ENCODE data around the gene FLOT1. TPM values are rescaled to one million over a fixed set of nuclear protein-coding genes. Genes with fewer than 3 reads are reported as not detected.

FLOT1 gene
- total and polyA plus RNA-seq, 2 of the 13 experiments (the other 11 are each of a cell fraction or from before 2014, with no cell fraction given): 82.3 to 130 TPM

GRCh38 chr6:30748851-30749540, 6.5 kb upstream of the FLOT1 start (continued):
- 0 out of 2 replicates have a peak, but pooled peaks have one; percentile 32 for TF ChIP-seq ARHGAP35 (CRISPR knock-in tag; IDR thresholded peaks at IDR 0.05; ENCODE audit: borderline replicate concordance)
- TF ChIP-seq HNF4G (IDR thresholded peaks at IDR 0.05; ENCODE audit: borderline replicate concordance, low read depth, low read length): peak; percentile 24; the same call in 1 of the 2 replicates
- no peak for TF ChIP-seq HNF4G (CRISPR knock-in tag; IDR thresholded peaks at IDR 0.05; ENCODE audit: borderline replicate concordance, low read depth)
- peak; percentile 40 for TF ChIP-seq PATZ1 (CRISPR knock-in tag; IDR thresholded peaks at IDR 0.05)
- TF ChIP-seq, protein P1, sequence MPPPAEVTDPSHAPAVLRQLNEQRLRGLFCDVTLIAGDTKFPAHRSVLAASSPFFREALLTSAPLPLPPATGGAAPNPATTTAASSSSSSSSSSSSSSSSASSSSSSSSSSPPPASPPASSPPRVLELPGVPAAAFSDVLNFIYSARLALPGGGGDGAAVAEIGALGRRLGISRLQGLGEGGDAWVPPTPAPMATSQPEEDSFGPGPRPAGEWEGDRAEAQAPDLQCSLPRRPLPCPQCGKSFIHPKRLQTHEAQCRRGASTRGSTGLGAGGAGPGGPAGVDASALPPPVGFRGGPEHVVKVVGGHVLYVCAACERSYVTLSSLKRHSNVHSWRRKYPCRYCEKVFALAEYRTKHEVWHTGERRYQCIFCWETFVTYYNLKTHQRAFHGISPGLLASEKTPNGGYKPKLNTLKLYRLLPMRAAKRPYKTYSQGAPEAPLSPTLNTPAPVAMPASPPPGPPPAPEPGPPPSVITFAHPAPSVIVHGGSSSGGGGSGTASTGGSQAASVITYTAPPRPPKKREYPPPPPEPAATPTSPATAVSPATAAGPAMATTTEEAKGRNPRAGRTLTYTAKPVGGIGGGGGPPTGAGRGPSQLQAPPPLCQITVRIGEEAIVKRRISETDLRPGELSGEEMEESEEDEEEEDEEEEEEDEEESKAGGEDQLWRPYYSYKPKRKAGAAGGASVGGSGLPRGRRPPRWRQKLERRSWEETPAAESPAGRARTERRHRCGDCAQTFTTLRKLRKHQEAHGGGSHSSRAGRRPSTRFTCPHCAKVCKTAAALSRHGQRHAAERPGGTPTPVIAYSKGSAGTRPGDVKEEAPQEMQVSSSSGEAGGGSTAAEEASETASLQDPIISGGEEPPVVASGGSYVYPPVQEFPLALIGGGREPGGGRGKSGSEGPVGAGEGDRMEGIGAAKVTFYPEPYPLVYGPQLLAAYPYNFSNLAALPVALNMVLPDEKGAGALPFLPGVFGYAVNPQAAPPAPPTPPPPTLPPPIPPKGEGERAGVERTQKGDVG (CRISPR knock-in tag; IDR thresholded peaks at IDR 0.05; ENCODE audit: borderline replicate concordance): 0 out of 2 replicates have a peak, but pooled peaks have one; percentile 71
- TF ChIP-seq, protein P2, sequence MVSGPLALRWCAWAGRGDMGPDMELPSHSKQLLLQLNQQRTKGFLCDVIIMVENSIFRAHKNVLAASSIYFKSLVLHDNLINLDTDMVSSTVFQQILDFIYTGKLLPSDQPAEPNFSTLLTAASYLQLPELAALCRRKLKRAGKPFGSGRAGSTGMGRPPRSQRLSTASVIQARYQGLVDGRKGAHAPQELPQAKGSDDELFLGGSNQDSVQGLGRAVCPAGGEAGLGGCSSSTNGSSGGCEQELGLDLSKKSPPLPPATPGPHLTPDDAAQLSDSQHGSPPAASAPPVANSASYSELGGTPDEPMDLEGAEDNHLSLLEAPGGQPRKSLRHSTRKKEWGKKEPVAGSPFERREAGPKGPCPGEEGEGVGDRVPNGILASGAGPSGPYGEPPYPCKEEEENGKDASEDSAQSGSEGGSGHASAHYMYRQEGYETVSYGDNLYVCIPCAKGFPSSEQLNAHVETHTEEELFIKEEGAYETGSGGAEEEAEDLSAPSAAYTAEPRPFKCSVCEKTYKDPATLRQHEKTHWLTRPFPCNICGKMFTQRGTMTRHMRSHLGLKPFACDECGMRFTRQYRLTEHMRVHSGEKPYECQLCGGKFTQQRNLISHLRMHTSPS (CRISPR knock-in tag; IDR thresholded peaks at IDR 0.05; ENCODE audit: low read depth): peak; percentile 56; the same call in 1 of the 2 replicates
- peak; percentile 92 for TF ChIP-seq POLR2AphosphoS5 (IDR thresholded peaks at IDR 0.05; ENCODE audit: low read depth, low read length)
- TF ChIP-seq, protein P3, sequence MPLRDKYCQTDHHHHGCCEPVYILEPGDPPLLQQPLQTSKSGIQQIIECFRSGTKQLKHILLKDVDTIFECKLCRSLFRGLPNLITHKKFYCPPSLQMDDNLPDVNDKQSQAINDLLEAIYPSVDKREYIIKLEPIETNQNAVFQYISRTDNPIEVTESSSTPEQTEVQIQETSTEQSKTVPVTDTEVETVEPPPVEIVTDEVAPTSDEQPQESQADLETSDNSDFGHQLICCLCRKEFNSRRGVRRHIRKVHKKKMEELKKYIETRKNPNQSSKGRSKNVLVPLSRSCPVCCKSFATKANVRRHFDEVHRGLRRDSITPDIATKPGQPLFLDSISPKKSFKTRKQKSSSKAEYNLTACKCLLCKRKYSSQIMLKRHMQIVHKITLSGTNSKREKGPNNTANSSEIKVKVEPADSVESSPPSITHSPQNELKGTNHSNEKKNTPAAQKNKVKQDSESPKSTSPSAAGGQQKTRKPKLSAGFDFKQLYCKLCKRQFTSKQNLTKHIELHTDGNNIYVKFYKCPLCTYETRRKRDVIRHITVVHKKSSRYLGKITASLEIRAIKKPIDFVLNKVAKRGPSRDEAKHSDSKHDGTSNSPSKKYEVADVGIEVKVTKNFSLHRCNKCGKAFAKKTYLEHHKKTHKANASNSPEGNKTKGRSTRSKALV (CRISPR knock-in tag; IDR thresholded peaks at IDR 0.05): peak; percentile 6; the same call in 1 of the 2 replicates
- TF ChIP-seq ZNF839 (CRISPR knock-in tag; IDR thresholded peaks at IDR 0.05; ENCODE audit: borderline replicate concordance): peak; percentile 37; the same call in 1 of the 2 replicates
- peak; percentile 64 for TF ChIP-seq TAF1 (CRISPR knock-in tag; IDR thresholded peaks at IDR 0.05)
- no peak for TF ChIP-seq WIZ (CRISPR knock-in tag; IDR thresholded peaks at IDR 0.05)
- TF ChIP-seq ZNF674 (CRISPR knock-in tag; IDR thresholded peaks at IDR 0.05; ENCODE audit: low read depth): no peak
- TF ChIP-seq, protein P4, sequence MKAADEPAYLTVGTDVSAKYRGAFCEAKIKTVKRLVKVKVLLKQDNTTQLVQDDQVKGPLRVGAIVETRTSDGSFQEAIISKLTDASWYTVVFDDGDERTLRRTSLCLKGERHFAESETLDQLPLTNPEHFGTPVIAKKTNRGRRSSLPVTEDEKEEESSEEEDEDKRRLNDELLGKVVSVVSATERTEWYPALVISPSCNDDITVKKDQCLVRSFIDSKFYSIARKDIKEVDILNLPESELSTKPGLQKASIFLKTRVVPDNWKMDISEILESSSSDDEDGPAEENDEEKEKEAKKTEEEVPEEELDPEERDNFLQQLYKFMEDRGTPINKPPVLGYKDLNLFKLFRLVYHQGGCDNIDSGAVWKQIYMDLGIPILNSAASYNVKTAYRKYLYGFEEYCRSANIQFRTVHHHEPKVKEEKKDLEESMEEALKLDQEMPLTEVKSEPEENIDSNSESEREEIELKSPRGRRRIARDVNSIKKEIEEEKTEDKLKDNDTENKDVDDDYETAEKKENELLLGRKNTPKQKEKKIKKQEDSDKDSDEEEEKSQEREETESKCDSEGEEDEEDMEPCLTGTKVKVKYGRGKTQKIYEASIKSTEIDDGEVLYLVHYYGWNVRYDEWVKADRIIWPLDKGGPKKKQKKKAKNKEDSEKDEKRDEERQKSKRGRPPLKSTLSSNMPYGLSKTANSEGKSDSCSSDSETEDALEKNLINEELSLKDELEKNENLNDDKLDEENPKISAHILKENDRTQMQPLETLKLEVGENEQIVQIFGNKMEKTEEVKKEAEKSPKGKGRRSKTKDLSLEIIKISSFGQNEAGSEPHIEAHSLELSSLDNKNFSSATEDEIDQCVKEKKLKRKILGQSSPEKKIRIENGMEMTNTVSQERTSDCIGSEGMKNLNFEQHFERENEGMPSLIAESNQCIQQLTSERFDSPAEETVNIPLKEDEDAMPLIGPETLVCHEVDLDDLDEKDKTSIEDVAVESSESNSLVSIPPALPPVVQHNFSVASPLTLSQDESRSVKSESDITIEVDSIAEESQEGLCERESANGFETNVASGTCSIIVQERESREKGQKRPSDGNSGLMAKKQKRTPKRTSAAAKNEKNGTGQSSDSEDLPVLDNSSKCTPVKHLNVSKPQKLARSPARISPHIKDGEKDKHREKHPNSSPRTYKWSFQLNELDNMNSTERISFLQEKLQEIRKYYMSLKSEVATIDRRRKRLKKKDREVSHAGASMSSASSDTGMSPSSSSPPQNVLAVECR (CRISPR knock-in tag; IDR thresholded peaks at IDR 0.05; ENCODE audit: borderline replicate concordance): peak; percentile 44; the same call in 1 of the 2 replicates
- peak; percentile 76; the same call in 1 of the 2 replicates for TF ChIP-seq ZNF605 (CRISPR knock-in tag; IDR thresholded peaks at IDR 0.05)
